HEK293 (cell line): ENCODE measurements around the gene CCNDBP1.
"Not testable (repeated sequence)": the region's sequence is repeated elsewhere in the genome, so short reads cannot be mapped to it uniquely, and the experiment has no call there.

Source experiments
- CTCF ChIA-PET: fragments of 350-600 bp; formaldehyde crosslinking; extraction: SDS; loops from one replicate; lab custom pipeline; 2021; ENCODE audit warnings: antibody characterized with exemption; lab: Yijun Ruan, JAX
- POLR2A ChIA-PET: fragments of 300-600 bp; formaldehyde crosslinking; extraction: SDS; loops from one replicate; lab custom pipeline; 2020; ENCODE audit warnings: antibody characterized with exemption, inconsistent platforms; lab: Yijun Ruan, JAX
- H3K27ac ChIP-seq: fragments of 200-500 bp; sonication (Bioruptor generic); 2 replicates; pipeline ENCODE4 v1.5.1; 2014; ENCODE audit warnings: low read depth, low read length, control low read depth, inconsistent platforms; ENCODE audit errors: extremely low read depth
- H3K36me3 ChIP-seq, 2 experiments: fragments of 200-500 bp in 1 of 2; sonication (Bioruptor generic) in 1 of 2; 1 replicate in 1 of 2; 2 replicates in 1 of 2; pipeline ENCODE4 v1.5.1; 2014 to 2017; ENCODE audit warnings: inconsistent platforms in 2 of 2, low read length in 2 of 2; ENCODE audit not compliant: control insufficient read depth in 2 of 2, insufficient read depth in 1 of 2
- H3K4me1 ChIP-seq: fragments of 200-500 bp; sonication (Bioruptor generic); 2 replicates; pipeline ENCODE4 v1.5.1; 2014; ENCODE audit warnings: mild to moderate bottlenecking, low read length, inconsistent platforms; ENCODE audit not compliant: control insufficient read depth, insufficient read depth
- H3K4me3 ChIP-seq: 2 replicates; pipeline ENCODE4 v1.5.1; 2011; ENCODE audit warnings: low read depth, mild to moderate bottlenecking, control low read depth, low read length, moderate library complexity
- H3K9me3 ChIP-seq: fragments of 200-500 bp; sonication (Bioruptor generic); 2 replicates; pipeline ENCODE4 v1.5.1; 2014; ENCODE audit warnings: low read depth, low read length, inconsistent platforms; ENCODE audit not compliant: control insufficient read depth, insufficient read depth
- ELK4 ChIP-seq: IDR thresholded peaks from 2 replicates; pipeline ENCODE4 v1.6.1; 2011; ENCODE audit warnings: mild to moderate bottlenecking, low read depth, low read length, borderline replicate concordance
- KLF10 ChIP-seq: fragments of 450-650 bp; IDR thresholded peaks from 2 replicates; pipeline ENCODE4 v1.5.1; 2018; ENCODE audit warnings: missing biosample characterization, mild to moderate bottlenecking, missing genetic modification characterization
- PBX3 ChIP-seq: sonication (generic); formaldehyde crosslinking; IDR thresholded peaks from 2 replicates; pipeline ENCODE4 v1.8.1; 2022; ENCODE audit warnings: mild to moderate bottlenecking, moderate library complexity, missing genetic modification reagents
- SCRT1 ChIP-seq: fragments of 450-650 bp; formaldehyde crosslinking; IDR thresholded peaks from 2 replicates; pipeline ENCODE4 v1.5.1; 2016; ENCODE audit warnings: missing biosample characterization, missing genetic modification characterization, borderline replicate concordance
- SCRT2 ChIP-seq: fragments of 450-650 bp; formaldehyde crosslinking; IDR thresholded peaks from 2 replicates; pipeline ENCODE4 v1.5.1; 2016; ENCODE audit warnings: missing biosample characterization, missing genetic modification characterization
- ZFP37 ChIP-seq: fragments of 450-650 bp; formaldehyde crosslinking; IDR thresholded peaks from 2 replicates; pipeline ENCODE4 v1.5.1; 2016; ENCODE audit warnings: missing biosample characterization, missing genetic modification characterization
- ZNF350 ChIP-seq: fragments of 450-650 bp; formaldehyde crosslinking; IDR thresholded peaks from 2 replicates; pipeline ENCODE4 v1.5.0; 2017; ENCODE audit warnings: missing biosample characterization, mild to moderate bottlenecking, missing genetic modification characterization
- ZXDB ChIP-seq: fragments of 450-650 bp; formaldehyde crosslinking; IDR thresholded peaks from 2 replicates; pipeline ENCODE4 v1.5.1; 2016; ENCODE audit warnings: missing biosample characterization, missing genetic modification characterization
- TF ChIP-seq, protein P1 (sequence below): fragments of 450-650 bp; formaldehyde crosslinking; IDR thresholded peaks from 2 replicates; pipeline ENCODE4 v1.5.1; 2016; ENCODE audit warnings: missing biosample characterization, missing genetic modification characterization, borderline replicate concordance

CCNDBP1 gene

DNA sequence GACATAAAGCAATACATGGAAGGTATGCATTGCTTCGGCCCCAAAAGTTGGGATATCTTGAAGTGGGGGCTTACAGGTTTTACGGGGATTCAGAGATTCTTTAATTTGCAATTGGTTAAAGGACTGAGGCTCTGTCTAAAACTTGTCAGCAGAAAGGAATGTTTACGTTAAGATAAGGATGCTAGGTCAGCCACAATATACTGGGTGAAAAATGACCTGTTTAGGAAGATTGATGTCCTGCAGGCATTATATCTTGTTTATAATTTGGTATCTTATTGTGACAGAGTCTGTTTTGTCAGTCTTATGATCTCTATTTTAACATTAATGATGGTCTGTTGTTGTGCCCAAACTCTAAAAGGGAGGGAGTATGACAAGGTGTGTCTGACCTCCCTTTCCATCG is 15.3 kb upstream of the CCNDBP1 start:
- no peak for TF ChIP-seq KLF10 (tag by site-specific recombination)
- TF ChIP-seq, protein P1, sequence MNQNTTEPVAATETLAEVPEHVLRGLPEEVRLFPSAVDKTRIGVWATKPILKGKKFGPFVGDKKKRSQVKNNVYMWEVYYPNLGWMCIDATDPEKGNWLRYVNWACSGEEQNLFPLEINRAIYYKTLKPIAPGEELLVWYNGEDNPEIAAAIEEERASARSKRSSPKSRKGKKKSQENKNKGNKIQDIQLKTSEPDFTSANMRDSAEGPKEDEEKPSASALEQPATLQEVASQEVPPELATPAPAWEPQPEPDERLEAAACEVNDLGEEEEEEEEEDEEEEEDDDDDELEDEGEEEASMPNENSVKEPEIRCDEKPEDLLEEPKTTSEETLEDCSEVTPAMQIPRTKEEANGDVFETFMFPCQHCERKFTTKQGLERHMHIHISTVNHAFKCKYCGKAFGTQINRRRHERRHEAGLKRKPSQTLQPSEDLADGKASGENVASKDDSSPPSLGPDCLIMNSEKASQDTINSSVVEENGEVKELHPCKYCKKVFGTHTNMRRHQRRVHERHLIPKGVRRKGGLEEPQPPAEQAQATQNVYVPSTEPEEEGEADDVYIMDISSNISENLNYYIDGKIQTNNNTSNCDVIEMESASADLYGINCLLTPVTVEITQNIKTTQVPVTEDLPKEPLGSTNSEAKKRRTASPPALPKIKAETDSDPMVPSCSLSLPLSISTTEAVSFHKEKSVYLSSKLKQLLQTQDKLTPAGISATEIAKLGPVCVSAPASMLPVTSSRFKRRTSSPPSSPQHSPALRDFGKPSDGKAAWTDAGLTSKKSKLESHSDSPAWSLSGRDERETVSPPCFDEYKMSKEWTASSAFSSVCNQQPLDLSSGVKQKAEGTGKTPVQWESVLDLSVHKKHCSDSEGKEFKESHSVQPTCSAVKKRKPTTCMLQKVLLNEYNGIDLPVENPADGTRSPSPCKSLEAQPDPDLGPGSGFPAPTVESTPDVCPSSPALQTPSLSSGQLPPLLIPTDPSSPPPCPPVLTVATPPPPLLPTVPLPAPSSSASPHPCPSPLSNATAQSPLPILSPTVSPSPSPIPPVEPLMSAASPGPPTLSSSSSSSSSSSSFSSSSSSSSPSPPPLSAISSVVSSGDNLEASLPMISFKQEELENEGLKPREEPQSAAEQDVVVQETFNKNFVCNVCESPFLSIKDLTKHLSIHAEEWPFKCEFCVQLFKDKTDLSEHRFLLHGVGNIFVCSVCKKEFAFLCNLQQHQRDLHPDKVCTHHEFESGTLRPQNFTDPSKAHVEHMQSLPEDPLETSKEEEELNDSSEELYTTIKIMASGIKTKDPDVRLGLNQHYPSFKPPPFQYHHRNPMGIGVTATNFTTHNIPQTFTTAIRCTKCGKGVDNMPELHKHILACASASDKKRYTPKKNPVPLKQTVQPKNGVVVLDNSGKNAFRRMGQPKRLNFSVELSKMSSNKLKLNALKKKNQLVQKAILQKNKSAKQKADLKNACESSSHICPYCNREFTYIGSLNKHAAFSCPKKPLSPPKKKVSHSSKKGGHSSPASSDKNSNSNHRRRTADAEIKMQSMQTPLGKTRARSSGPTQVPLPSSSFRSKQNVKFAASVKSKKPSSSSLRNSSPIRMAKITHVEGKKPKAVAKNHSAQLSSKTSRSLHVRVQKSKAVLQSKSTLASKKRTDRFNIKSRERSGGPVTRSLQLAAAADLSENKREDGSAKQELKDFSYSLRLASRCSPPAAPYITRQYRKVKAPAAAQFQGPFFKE = no peak
- TF ChIP-seq ELK4 = no peak
- no peak for TF ChIP-seq ZNF350 (tag by site-specific recombination)
- TF ChIP-seq ZFP37 (tag by site-specific recombination) = no peak
- TF ChIP-seq ZXDB = peak; percentile 51
- CTCF ChIA-PET = no interaction called here
- POLR2A ChIA-PET = no interaction called here
- Histone ChIP-seq H3K27ac (no peak overlapping the region), H3K4me1 (no peaks in the 10 kb centered on the region; the same call in 1 of the 2 replicates), H3K4me3 (no peak overlapping the region), H3K9me3 (no peaks in the 10 kb centered on the region), H3K36me3 (peaks cover 15 to 23% of the 10 kb centered on the region in 2 experiments)

- peaks cover 15 to 26% of the 10 kb centered on the region in 2 experiments for H3K36me3 ChIP-seq
- H3K4me1 ChIP-seq, H3K4me3 ChIP-seq, H3K27ac ChIP-seq, H3K9me3 ChIP-seq, POLR2A ChIA-PET: not testable (repeated sequence)
- CTCF ChIA-PET = interaction anchor here (0.6 kb wide), 1 partner anchor 29 kb away, joined by 3 read pairs; no protein-coding TSS in a partner anchor
Observed at GRCh38 chr15:43175656-43176309, 9.4 kb upstream of the CCNDBP1 start.

DNA sequence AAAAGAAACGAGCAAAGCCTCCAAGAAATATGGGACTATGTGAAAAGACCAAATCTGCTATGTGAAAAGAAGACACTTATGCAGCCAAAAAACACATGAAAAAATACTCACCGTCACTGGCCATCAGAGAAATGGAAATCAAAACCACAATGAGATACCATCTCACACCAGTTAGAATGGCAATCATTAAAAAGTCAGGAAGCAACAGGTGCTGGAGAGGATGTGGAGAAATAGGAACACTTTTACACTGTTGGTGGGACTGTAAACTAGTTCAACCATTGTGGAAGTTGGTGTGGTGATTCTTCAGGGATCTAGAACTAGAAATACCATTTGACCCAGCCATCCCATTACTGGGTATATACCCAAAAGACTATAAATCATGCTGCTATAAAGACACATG is 8.1 kb upstream of the CCNDBP1 start:
- H3K4me3 ChIP-seq, H3K4me1 ChIP-seq, CTCF ChIA-PET, POLR2A ChIA-PET, H3K9me3 ChIP-seq, H3K27ac ChIP-seq: not testable (repeated sequence)
- H3K36me3 ChIP-seq = peaks cover 9 to 28% of the 10 kb centered on the region in 2 experiments
- TF ChIP-seq SCRT1 (0 out of 2 replicates have a peak, but pooled peaks have one; percentile 58), SCRT2 (peak; percentile 90)

DNA sequence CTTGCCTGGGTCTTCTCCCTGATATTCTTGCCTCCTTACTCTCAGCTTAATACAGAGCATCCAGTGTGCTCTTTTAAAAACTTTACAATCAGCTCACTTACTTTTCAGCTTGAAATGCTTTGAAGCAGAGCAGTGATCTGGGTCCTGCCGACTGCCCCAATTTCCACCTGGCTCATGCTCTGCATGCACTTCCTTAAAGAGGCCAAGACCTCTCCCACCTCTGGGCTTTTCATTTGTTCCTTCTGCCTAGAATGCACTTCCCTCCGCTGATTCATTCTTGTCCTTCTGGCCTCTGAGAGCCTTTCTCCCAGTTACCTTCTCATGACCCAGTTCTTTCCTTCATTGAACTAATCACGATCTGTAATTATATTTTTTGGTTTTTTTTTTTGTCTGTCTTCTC is 1.9 kb upstream of the CCNDBP1 start:
- peaks cover 3% of the 10 kb centered on the region; the same call in 1 of the 2 replicates for H3K4me1 ChIP-seq
- H3K9me3 ChIP-seq = no peaks in the 10 kb centered on the region
- POLR2A ChIA-PET = interaction anchor here (0.6 to 0.7 kb wide), 2 partner anchors 46 to 152 kb away, joined by 3 read pairs; no protein-coding TSS in a partner anchor
- TF ChIP-seq PBX3 = no peak
- CTCF ChIA-PET = no interaction called here
- H3K27ac ChIP-seq = no peak overlapping the region
- H3K4me3 ChIP-seq = no peak overlapping the region
- peaks cover 0 to 22% of the 10 kb centered on the region in 2 experiments; a peak in 2 of 3 replicates for H3K36me3 ChIP-seq
